OCI-LY1 (cell line): ENCODE results near the gene CRISPLD2.

Experiments used
- H2AFZ ChIP-seq: fragments of 200-600 bp; sonication (generic), shearing (Covaris generic); 2 replicates; pipeline ENCODE4 v1.6.0; 2014; ENCODE audit warnings: antibody characterized with exemption, mild to moderate bottlenecking, low read length
- H3F3A ChIP-seq: fragments of 200-600 bp; sonication (generic), shearing (Covaris generic); 2 replicates; pipeline ENCODE4 v1.6.0; 2014; ENCODE audit warnings: mild to moderate bottlenecking, antibody characterized with exemption, low read length, moderate library complexity; ENCODE audit not compliant: insufficient read depth
- H3K27ac ChIP-seq: fragments of 200-600 bp; sonication (generic); 2 replicates; pipeline ENCODE4 v1.5.1; 2014; ENCODE audit warnings: low read length, mixed run types, mild to moderate bottlenecking, low read depth; ENCODE audit not compliant: poor library complexity, severe bottlenecking
- H3K27me3 ChIP-seq: fragments of 200-600 bp; sonication (generic); 2 replicates; pipeline ENCODE4 v1.6.0; 2014; ENCODE audit warnings: antibody characterized with exemption, mild to moderate bottlenecking, low read length, moderate library complexity; ENCODE audit not compliant: insufficient read depth
- H3K36me3 ChIP-seq: fragments of 200-600 bp; sonication (generic); 2 replicates; pipeline ENCODE4 v1.6.1; 2014; ENCODE audit warnings: mild to moderate bottlenecking, antibody characterized with exemption, low read length, moderate library complexity, mixed read lengths; ENCODE audit not compliant: insufficient read depth
- H3K4me1 ChIP-seq: fragments of 200-600 bp; sonication (generic); 2 replicates; pipeline ENCODE4 v1.5.1; 2014; ENCODE audit warnings: mild to moderate bottlenecking, low read length, moderate library complexity; ENCODE audit not compliant: insufficient read depth, severe bottlenecking
- H3K4me2 ChIP-seq: fragments of 200-600 bp; sonication (generic), shearing (Covaris generic); 2 replicates; pipeline ENCODE4 v1.6.1; 2014; ENCODE audit warnings: low read length
- H3K4me3 ChIP-seq: fragments of 200-600 bp; sonication (generic); 2 replicates; pipeline ENCODE4 v1.5.1; 2014; ENCODE audit warnings: low read length, low read depth, mild to moderate bottlenecking, mixed read lengths; ENCODE audit not compliant: poor library complexity, severe bottlenecking
- H3K79me2 ChIP-seq: fragments of 200-600 bp; shearing (Covaris generic); 2 replicates; pipeline ENCODE4 v1.6.1; 2016; ENCODE audit warnings: mixed run types, low read length, mixed read lengths; ENCODE audit not compliant: insufficient read depth
- H3K9ac ChIP-seq: fragments of 200-600 bp; sonication (generic), shearing (Covaris generic); 2 replicates; pipeline ENCODE4 v1.6.1; 2014; ENCODE audit warnings: mild to moderate bottlenecking, low read length, mixed read lengths
- H3K9me2 ChIP-seq: fragments of 200-600 bp; sonication (generic), shearing (Covaris generic); 2 replicates; pipeline ENCODE4 v1.6.1; 2014; ENCODE audit warnings: low read depth, mild to moderate bottlenecking, low read length, mixed read lengths
- H3K9me3 ChIP-seq: fragments of 200-600 bp; shearing (Covaris generic); 2 replicates; pipeline ENCODE4 v1.6.1; 2014; ENCODE audit warnings: low read length, mixed read lengths
- H4K20me1 ChIP-seq: fragments of 200-600 bp; sonication (generic), shearing (Covaris generic); 2 replicates; pipeline ENCODE4 v1.6.0; 2016; ENCODE audit warnings: mild to moderate bottlenecking, low read length; ENCODE audit not compliant: insufficient read depth
- EZH2 ChIP-seq: fragments of 200-600 bp; sonication (generic), shearing (Covaris generic); IDR thresholded peaks from 2 replicates; pipeline ENCODE4 v1.8.0; 2017; ENCODE audit warnings: borderline replicate concordance, mixed run types, mild to moderate bottlenecking, antibody characterized with exemption, low read length, moderate library complexity, mixed read lengths
- TF ChIP-seq, protein P1 (sequence below): fragments of 200-600 bp; sonication (generic), shearing (Covaris generic); IDR thresholded peaks from 2 replicates; pipeline ENCODE4 v1.5.1; 2017; ENCODE audit warnings: mild to moderate bottlenecking, antibody characterized with exemption, low read length, moderate library complexity, mixed read lengths

The CRISPLD2 gene

GRCh38 chr16:84822990-84823389 lies 3.2 kb downstream of the CRISPLD2 start:
- Histone ChIP-seq H3K36me3 (no peaks in the 10 kb centered on the region), H3K4me1 (no peaks in the 10 kb centered on the region), H3K9me3 (no peaks in the 10 kb centered on the region), H3K27me3 (peaks cover 15% of the 10 kb centered on the region; the same call in 1 of the 2 replicates), H2AFZ (no peak overlapping the region), H3K9ac (no peak overlapping the region), H3K79me2 (no peaks in the 10 kb centered on the region), H3K4me2 (no peak overlapping the region), H4K20me1 (no peaks in the 10 kb centered on the region), H3K27ac (no peak overlapping the region), H3K4me3 (no peak overlapping the region), H3K9me2 (no peaks in the 10 kb centered on the region), H3F3A (no peaks in the 10 kb centered on the region)
- no peak for TF ChIP-seq EZH2
- TF ChIP-seq, protein P1, sequence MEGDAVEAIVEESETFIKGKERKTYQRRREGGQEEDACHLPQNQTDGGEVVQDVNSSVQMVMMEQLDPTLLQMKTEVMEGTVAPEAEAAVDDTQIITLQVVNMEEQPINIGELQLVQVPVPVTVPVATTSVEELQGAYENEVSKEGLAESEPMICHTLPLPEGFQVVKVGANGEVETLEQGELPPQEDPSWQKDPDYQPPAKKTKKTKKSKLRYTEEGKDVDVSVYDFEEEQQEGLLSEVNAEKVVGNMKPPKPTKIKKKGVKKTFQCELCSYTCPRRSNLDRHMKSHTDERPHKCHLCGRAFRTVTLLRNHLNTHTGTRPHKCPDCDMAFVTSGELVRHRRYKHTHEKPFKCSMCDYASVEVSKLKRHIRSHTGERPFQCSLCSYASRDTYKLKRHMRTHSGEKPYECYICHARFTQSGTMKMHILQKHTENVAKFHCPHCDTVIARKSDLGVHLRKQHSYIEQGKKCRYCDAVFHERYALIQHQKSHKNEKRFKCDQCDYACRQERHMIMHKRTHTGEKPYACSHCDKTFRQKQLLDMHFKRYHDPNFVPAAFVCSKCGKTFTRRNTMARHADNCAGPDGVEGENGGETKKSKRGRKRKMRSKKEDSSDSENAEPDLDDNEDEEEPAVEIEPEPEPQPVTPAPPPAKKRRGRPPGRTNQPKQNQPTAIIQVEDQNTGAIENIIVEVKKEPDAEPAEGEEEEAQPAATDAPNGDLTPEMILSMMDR: no peak

DNA sequence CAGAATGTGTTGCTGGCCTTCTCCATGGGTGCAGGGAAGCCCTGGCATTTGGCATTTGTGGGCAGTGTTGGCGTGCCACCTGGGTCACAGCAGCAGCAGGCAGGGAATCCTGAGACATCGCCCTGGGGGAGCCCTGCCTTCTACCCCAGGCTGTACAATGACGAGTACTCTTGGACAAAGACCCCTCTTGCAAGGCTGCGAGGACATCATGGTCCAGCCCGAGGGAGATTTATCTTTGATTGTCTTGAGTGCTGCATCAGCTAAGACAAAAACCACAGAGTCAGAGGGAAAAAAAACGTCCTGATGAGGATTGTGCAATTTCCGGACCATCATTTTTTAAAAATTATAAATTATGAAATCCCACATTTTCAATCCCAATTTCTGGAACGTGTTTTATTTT lies 3.7 kb downstream of the CRISPLD2 start:
- Histone ChIP-seq H3K4me2 (no peak overlapping the region), H3K27ac (no peak overlapping the region), H3K9me3 (no peaks in the 10 kb centered on the region), H3K36me3 (no peaks in the 10 kb centered on the region), H3K27me3 (peaks cover 15% of the 10 kb centered on the region; the same call in 1 of the 2 replicates), H3F3A (no peaks in the 10 kb centered on the region), H3K9me2 (no peaks in the 10 kb centered on the region), H3K4me3 (no peak overlapping the region), H3K4me1 (no peaks in the 10 kb centered on the region), H2AFZ (no peak overlapping the region), H4K20me1 (no peaks in the 10 kb centered on the region), H3K9ac (no peak overlapping the region), H3K79me2 (no peaks in the 10 kb centered on the region)
- TF ChIP-seq, protein P1: no peak
- no peak for TF ChIP-seq EZH2

DNA sequence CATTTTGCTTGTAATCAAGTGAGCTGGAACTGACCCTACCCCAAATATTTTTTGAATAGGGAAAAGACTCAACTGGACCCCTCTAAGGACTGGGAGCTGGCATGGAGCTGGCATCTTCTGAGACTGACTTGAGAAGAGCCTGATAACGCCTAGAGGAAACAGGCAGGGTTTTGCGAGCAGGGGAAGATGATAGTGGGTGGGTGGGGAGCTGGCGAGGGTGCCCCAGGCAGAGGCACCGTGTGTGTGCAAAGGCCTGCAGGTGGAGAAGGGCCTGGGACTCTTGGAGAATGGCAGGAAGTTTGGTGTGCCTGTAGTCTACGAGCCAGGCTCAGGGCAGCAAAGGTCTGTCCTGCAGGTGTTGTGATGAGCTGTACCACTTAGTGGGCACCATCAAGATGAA lies 4.1 kb downstream of the CRISPLD2 start:
- TF ChIP-seq EZH2: no peak
- TF ChIP-seq, protein P1: no peak
- Histone ChIP-seq H3K4me1 (no peaks in the 10 kb centered on the region), H3K4me2 (no peak overlapping the region), H3K27me3 (peaks cover 15% of the 10 kb centered on the region; the same call in 1 of the 2 replicates), H3K4me3 (no peak overlapping the region), H3K27ac (no peak overlapping the region), H3K79me2 (no peaks in the 10 kb centered on the region), H2AFZ (no peak overlapping the region), H3K9me3 (no peaks in the 10 kb centered on the region), H3K36me3 (no peaks in the 10 kb centered on the region), H3K9ac (no peak overlapping the region), H3F3A (no peaks in the 10 kb centered on the region), H4K20me1 (no peaks in the 10 kb centered on the region), H3K9me2 (no peaks in the 10 kb centered on the region)
